ENCODE results near the gene CCDC110. TPM values are rescaled to one million over a fixed set of nuclear protein-coding genes. Genes with fewer than 3 reads are reported as not detected.

CCDC110 gene
- total and polyA plus RNA-seq, 9 of the 15 experiments (the other 6 are each of a cell fraction or from before 2014, with no cell fraction given): 0.04 to 0.35 (median 0.07) TPM; not detected in 4

DNA sequence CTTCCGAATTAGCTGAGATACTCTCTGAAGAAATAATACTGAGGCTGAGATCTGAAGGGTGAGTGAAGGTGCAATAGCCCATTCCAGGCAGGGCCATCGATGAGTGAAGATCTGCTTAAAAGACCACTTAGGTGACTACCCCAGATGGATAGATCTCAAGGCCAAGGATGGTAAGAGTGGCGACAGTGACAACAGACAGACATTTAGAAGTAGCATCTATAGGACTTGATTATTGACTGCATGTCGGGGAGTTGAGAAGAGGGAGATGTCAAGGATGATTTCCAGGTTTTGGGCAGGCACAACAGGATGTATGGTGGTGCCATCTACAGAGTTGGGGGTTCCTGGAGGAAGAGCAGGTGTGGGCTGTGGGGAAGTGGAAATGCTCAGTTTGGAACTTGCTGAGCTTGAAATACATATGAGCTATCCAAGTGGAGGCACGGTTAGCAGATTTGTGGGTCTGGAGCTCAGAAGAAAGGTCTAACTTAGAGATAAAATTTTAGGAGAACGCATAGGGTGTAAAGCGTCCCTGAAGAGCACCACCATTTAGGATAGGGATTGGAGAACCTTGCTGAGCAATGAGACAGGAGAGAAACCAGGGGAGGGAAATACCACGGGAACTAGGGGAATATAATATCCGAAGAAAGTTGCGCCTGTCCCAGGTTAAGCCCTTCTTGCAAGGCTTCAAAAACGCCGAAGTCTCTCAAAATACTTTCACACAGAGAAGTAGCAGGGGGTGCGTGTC, 46.5 kb downstream of the CCDC110 start:
- Histone ChIP-seq H2AFZ (ENCODE audit: low read depth, low read length) (peak overlapping the region; percentile 100), H3K27me3 (ENCODE audit: control insufficient read depth in 2 of 2, insufficient read depth in 2 of 2, low read length in 2 of 2) (no peaks in the 10 kb centered on the region), H3K9me1 (ENCODE audit: control insufficient read depth, insufficient read depth, low read length) (no peaks in the 10 kb centered on the region), H3K27ac (ENCODE audit: extremely low read depth, low read depth, low read length) (peak overlapping the region; percentile 98), H3K4me3 (peak overlapping the region; percentile 74), H3K79me2 (ENCODE audit: control insufficient read depth, insufficient read depth, low read length) (peaks cover 24% of the 10 kb centered on the region), H3K9ac (ENCODE audit: insufficient read depth in 1 of 2, low read depth in 2 of 2, low read length in 2 of 2) (peak overlapping the region; percentile 95 to 98), H3K36me3 (ENCODE audit: control insufficient read depth, insufficient read depth, low read length) (peaks cover 18% of the 10 kb centered on the region; the same call in 2 of the 3 replicates), H4K20me1 (replicated peaks; ENCODE audit: control insufficient read depth, insufficient read depth, low read length) (no peaks in the 10 kb centered on the region), H3K4me2 (ENCODE audit: insufficient read depth, low read length) (peak overlapping the region; percentile 95), H3K4me1 (replicated peaks in 1 of 2; ENCODE audit: control insufficient read depth in 2 of 2, insufficient read depth in 2 of 2, low read length in 2 of 2) (peaks cover 0 to 7% of the 10 kb centered on the region in 2 experiments; a peak in 2 of 5 replicates), H3K9me3 (replicated peaks; ENCODE audit: control insufficient read depth, insufficient read depth, low read depth, low read length) (peaks cover 4% of the 10 kb centered on the region; the same call in 1 of the 2 replicates)
- POLR2A ChIA-PET: interaction anchor here (0.6 to 2.0 kb wide), 3 partner anchors 13 to 257 kb away, joined by 3 to 5 read pairs (median 4); partner anchors contain the start of gene ANKRD37
- FAIRE-seq (peak; percentile 29), DNase-seq (ENCODE audit: extremely low read depth in 1 of 4, low spot score in 3 of 4) (peak in 2 of 4 experiments; percentile 7 to 30), ATAC-seq (peak; percentile 55)
- TSS peak; percentile 64 for BruUV-seq (replicated peaks)
- CTCF ChIA-PET (ENCODE audit: low intra/inter-chr PET ratio): no interaction called here
- in situ Hi-C loops (cut with MboI) (no loop called here), intact Hi-C loops (cut with micrococcal nuclease) (no loop called here)
- WGBS (ENCODE audit: insufficient coverage, low coverage, missing lambda C conversion rate): 2% methylated on average over 13 of the region's 13 CpGs
- 0 out of 2 replicates have a peak, but pooled peaks have one; percentile 77 for TF ChIP-seq ZSCAN29 (IDR thresholded peaks at IDR 0.05)
- TF ChIP-seq MXI1 (IDR thresholded peaks at IDR 0.05; ENCODE audit: low read depth, low read length): no peak
- peak in 1 of 2 experiments; percentile 86 for TF ChIP-seq NCOA2 (IDR thresholded peaks at IDR 0.05; ENCODE audit: partially characterized antibody in 2 of 2)
- peak; percentile 65; the same call in 1 of the 2 replicates for TF ChIP-seq HDGF (IDR thresholded peaks at IDR 0.05)
- TF ChIP-seq, protein P1, sequence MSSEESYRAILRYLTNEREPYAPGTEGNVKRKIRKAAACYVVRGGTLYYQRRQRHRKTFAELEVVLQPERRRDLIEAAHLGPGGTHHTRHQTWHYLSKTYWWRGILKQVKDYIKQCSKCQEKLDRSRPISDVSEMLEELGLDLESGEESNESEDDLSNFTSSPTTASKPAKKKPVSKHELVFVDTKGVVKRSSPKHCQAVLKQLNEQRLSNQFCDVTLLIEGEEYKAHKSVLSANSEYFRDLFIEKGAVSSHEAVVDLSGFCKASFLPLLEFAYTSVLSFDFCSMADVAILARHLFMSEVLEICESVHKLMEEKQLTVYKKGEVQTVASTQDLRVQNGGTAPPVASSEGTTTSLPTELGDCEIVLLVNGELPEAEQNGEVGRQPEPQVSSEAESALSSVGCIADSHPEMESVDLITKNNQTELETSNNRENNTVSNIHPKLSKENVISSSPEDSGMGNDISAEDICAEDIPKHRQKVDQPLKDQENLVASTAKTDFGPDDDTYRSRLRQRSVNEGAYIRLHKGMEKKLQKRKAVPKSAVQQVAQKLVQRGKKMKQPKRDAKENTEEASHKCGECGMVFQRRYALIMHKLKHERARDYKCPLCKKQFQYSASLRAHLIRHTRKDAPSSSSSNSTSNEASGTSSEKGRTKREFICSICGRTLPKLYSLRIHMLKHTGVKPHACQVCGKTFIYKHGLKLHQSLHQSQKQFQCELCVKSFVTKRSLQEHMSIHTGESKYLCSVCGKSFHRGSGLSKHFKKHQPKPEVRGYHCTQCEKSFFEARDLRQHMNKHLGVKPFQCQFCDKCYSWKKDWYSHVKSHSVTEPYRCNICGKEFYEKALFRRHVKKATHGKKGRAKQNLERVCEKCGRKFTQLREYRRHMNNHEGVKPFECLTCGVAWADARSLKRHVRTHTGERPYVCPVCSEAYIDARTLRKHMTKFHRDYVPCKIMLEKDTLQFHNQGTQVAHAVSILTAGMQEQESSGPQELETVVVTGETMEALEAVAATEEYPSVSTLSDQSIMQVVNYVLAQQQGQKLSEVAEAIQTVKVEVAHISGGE (CRISPR knock-in tag; IDR thresholded peaks at IDR 0.05): peak in 1 of 3 experiments; percentile 59; a peak in 1 of 6 replicates
- no peak for TF ChIP-seq ZNF695 (CRISPR knock-in tag; IDR thresholded peaks at IDR 0.05)
- TF ChIP-seq RCOR1 (IDR thresholded peaks at IDR 0.05; ENCODE audit: borderline replicate concordance in 1 of 2, low read depth in 2 of 2, low read length in 2 of 2): no peak
- TF ChIP-seq, protein P2, sequence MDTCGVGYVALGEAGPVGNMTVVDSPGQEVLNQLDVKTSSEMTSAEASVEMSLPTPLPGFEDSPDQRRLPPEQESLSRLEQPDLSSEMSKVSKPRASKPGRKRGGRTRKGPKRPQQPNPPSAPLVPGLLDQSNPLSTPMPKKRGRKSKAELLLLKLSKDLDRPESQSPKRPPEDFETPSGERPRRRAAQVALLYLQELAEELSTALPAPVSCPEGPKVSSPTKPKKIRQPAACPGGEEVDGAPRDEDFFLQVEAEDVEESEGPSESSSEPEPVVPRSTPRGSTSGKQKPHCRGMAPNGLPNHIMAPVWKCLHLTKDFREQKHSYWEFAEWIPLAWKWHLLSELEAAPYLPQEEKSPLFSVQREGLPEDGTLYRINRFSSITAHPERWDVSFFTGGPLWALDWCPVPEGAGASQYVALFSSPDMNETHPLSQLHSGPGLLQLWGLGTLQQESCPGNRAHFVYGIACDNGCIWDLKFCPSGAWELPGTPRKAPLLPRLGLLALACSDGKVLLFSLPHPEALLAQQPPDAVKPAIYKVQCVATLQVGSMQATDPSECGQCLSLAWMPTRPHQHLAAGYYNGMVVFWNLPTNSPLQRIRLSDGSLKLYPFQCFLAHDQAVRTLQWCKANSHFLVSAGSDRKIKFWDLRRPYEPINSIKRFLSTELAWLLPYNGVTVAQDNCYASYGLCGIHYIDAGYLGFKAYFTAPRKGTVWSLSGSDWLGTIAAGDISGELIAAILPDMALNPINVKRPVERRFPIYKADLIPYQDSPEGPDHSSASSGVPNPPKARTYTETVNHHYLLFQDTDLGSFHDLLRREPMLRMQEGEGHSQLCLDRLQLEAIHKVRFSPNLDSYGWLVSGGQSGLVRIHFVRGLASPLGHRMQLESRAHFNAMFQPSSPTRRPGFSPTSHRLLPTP (IDR thresholded peaks at IDR 0.05; ENCODE audit: borderline replicate concordance, extremely low read depth, insufficient read length): no peak
- 0 out of 2 replicates have a peak, but pooled peaks have one; percentile 29 for TF ChIP-seq ETV5 (CRISPR knock-in tag; IDR thresholded peaks at IDR 0.05; ENCODE audit: low read depth)
- no peak for TF ChIP-seq CREM (IDR thresholded peaks at IDR 0.05; ENCODE audit: low read depth)
- TF ChIP-seq KDM5B (IDR thresholded peaks at IDR 0.05; ENCODE audit: insufficient replicate concordance, low read depth, low read length): peak; percentile 13
- TF ChIP-seq CAMTA2 (CRISPR knock-in tag; conservative IDR thresholded peaks at IDR 0.05): no peak
- TF ChIP-seq IRF2 (CRISPR knock-in tag; IDR thresholded peaks at IDR 0.05): no peak
- TF ChIP-seq ETV1 (tag; conservative IDR thresholded peaks at IDR 0.05; ENCODE audit: low read depth): 0 out of 2 replicates have a peak, but pooled peaks have one; percentile 5

Measured in K562 (cell line).